Measurements from ENCODE around the gene DLG5. TPM values are rescaled to one million over a fixed set of nuclear protein-coding genes. Genes with fewer than 3 reads are reported as not detected.

The DLG5 gene
- total and polyA plus RNA-seq, 9 of the 15 experiments (the other 6 are each of a cell fraction or from before 2014, with no cell fraction given) = 1.4 to 26.8 (median 11.2) TPM

GRCh38 chr10:77909749-77910375 is 16.7 kb downstream of the DLG5 start (continued):
- TF ChIP-seq, protein P1, sequence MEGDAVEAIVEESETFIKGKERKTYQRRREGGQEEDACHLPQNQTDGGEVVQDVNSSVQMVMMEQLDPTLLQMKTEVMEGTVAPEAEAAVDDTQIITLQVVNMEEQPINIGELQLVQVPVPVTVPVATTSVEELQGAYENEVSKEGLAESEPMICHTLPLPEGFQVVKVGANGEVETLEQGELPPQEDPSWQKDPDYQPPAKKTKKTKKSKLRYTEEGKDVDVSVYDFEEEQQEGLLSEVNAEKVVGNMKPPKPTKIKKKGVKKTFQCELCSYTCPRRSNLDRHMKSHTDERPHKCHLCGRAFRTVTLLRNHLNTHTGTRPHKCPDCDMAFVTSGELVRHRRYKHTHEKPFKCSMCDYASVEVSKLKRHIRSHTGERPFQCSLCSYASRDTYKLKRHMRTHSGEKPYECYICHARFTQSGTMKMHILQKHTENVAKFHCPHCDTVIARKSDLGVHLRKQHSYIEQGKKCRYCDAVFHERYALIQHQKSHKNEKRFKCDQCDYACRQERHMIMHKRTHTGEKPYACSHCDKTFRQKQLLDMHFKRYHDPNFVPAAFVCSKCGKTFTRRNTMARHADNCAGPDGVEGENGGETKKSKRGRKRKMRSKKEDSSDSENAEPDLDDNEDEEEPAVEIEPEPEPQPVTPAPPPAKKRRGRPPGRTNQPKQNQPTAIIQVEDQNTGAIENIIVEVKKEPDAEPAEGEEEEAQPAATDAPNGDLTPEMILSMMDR (IDR thresholded peaks at IDR 0.05 in 2 of 3, conservative IDR thresholded peaks at IDR 0.05 in 1 of 3; ENCODE audit: insufficient read depth in 2 of 3, low read depth in 1 of 3, low read length in 3 of 3) = no peak
- TF ChIP-seq HDAC1 (IDR thresholded peaks at IDR 0.05) = peak in 1 of 2 experiments; percentile 72; a peak in 2 of 4 replicates
- TF ChIP-seq PHB (CRISPR knock-in tag; IDR thresholded peaks at IDR 0.05) = no peak
- TF ChIP-seq OTX1 (CRISPR knock-in tag; IDR thresholded peaks at IDR 0.05) = peak; percentile 81
- TF ChIP-seq, protein P2, sequence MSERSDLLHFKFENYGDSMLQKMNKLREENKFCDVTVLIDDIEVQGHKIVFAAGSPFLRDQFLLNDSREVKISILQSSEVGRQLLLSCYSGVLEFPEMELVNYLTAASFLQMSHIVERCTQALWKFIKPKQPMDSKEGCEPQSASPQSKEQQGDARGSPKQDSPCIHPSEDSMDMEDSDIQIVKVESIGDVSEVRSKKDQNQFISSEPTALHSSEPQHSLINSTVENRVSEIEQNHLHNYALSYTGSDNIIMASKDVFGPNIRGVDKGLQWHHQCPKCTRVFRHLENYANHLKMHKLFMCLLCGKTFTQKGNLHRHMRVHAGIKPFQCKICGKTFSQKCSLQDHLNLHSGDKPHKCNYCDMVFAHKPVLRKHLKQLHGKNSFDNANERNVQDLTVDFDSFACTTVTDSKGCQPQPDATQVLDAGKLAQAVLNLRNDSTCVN (CRISPR knock-in tag; IDR thresholded peaks at IDR 0.05) = no peak
- peak; percentile 67; the same call in 1 of the 2 replicates for TF ChIP-seq RHOXF2B (CRISPR knock-in tag; conservative IDR thresholded peaks at IDR 0.05)
- peak; percentile 25; the same call in 1 of the 2 replicates for TF ChIP-seq TAL1 (IDR thresholded peaks at IDR 0.05)
- TF ChIP-seq CBFB (CRISPR knock-in tag; IDR thresholded peaks at IDR 0.05) = peak; percentile 35; the same call in 1 of the 2 replicates
- TF ChIP-seq, protein P3, sequence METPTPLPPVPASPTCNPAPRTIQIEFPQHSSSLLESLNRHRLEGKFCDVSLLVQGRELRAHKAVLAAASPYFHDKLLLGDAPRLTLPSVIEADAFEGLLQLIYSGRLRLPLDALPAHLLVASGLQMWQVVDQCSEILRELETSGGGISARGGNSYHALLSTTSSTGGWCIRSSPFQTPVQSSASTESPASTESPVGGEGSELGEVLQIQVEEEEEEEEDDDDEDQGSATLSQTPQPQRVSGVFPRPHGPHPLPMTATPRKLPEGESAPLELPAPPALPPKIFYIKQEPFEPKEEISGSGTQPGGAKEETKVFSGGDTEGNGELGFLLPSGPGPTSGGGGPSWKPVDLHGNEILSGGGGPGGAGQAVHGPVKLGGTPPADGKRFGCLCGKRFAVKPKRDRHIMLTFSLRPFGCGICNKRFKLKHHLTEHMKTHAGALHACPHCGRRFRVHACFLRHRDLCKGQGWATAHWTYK (CRISPR knock-in tag; IDR thresholded peaks at IDR 0.05) = peak; percentile 83; the same call in 1 of the 2 replicates
- TF ChIP-seq, protein P4, sequence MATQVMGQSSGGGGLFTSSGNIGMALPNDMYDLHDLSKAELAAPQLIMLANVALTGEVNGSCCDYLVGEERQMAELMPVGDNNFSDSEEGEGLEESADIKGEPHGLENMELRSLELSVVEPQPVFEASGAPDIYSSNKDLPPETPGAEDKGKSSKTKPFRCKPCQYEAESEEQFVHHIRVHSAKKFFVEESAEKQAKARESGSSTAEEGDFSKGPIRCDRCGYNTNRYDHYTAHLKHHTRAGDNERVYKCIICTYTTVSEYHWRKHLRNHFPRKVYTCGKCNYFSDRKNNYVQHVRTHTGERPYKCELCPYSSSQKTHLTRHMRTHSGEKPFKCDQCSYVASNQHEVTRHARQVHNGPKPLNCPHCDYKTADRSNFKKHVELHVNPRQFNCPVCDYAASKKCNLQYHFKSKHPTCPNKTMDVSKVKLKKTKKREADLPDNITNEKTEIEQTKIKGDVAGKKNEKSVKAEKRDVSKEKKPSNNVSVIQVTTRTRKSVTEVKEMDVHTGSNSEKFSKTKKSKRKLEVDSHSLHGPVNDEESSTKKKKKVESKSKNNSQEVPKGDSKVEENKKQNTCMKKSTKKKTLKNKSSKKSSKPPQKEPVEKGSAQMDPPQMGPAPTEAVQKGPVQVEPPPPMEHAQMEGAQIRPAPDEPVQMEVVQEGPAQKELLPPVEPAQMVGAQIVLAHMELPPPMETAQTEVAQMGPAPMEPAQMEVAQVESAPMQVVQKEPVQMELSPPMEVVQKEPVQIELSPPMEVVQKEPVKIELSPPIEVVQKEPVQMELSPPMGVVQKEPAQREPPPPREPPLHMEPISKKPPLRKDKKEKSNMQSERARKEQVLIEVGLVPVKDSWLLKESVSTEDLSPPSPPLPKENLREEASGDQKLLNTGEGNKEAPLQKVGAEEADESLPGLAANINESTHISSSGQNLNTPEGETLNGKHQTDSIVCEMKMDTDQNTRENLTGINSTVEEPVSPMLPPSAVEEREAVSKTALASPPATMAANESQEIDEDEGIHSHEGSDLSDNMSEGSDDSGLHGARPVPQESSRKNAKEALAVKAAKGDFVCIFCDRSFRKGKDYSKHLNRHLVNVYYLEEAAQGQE (IDR thresholded peaks at IDR 0.05; ENCODE audit: borderline replicate concordance) = peak; percentile 5; the same call in 1 of the 2 replicates
- TF ChIP-seq, protein P4 (CRISPR knock-in tag; IDR thresholded peaks at IDR 0.05; ENCODE audit: low read depth) = no peak
